Daoy (cell line): Measurements from ENCODE around the gene UBR3. TPM values are rescaled to one million over a fixed set of nuclear protein-coding genes. Genes with fewer than 3 reads are reported as not detected.
"Not testable (repeated sequence)": the region's sequence is repeated elsewhere in the genome, so short reads cannot be mapped to it uniquely, and the experiment has no call there.

Experiments used
- DNase-seq: peaks from one replicate; pipeline ENCODE4 v3.0.0-alpha.2; 2015; ENCODE audit warnings: low read depth
- total RNA-seq: library from RNA; depleted of rRNA; stranded (reverse); fragments of >200 nt; shearing (Covaris generic); gene quantifications from 2 replicates; pipeline ENCODE4 v1.2.3, GENCODE V29; 2014

Gene UBR3
- total RNA-seq, 1 experiment from 2014 or later = 19.7 TPM

DNA sequence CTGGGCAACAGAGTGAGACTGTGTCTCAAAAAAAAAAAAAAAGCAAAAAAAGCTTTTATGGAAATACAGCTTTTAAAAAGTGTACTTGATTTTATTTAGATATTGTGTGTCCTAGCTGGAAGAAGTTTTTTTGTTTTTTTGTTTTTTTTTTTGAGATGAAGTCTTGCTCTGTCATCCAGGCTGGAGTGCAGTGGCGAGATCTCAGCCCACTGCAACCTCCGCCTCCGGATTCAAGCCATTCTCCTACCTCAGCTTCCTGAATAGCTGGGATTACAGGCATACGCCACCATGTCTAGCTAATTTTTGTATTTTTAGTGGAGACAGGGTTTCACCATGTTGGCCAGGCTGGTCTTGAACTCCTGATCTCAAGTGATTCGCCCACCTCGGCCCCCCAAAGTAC is 39.0 kb downstream of the UBR3 start:
- not testable (repeated sequence) for DNase-seq

- no peak for DNase-seq
Observed at GRCh38 chr2:169867579-169867978, 40.3 kb downstream of the UBR3 start.

DNA sequence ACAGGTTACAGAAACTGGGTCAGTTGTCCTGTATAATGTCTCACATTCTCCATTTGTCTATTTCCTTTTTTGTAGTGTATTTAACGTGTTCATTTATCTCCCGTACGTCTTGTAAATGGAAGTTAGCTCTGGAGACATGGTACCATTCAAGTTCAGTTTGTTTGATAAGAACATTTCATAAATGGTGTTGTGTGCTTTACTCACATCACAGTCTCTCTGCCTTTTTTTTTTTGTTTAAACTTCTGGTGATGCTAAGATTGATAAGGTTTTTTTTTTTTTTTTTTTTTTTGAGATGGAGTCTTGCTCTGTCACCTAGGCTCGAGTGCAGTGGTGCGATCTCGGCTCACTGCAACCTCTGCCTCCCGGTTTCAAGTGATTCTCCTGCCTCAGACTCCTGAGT is 41.7 kb downstream of the UBR3 start:
- no peak for DNase-seq

- not testable (repeated sequence) for DNase-seq
Observed at GRCh38 chr2:169871369-169871768, 44.1 kb downstream of the UBR3 start.

- no peak for DNase-seq
Observed at GRCh38 chr2:169871994-169872393, 44.7 kb downstream of the UBR3 start.

- no peak for DNase-seq
Observed at GRCh38 chr2:169877398-169877797, 50.1 kb downstream of the UBR3 start.

DNA sequence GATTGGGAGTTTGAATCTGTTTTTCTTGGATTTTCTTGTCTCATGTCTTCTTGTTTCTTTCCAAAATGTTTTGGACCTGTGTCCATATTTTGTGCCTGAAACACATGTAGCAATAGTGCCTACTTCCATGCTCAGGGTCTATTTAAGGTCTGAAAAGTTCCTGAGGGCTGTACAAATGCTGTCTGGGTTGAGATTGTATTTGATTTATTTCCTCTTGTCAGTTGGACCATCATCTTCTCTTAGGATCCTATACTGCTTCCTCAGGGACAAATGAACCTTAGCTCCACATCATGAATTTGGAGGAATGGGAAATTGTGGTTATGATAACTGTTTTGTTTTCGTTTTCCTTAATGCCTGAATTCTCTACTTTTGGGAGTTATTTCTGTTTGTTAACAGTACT is 59.9 kb downstream of the UBR3 start:
- no peak for DNase-seq

- DNase-seq = no peak
Observed at GRCh38 chr2:169891593-169892298, 64.5 kb downstream of the UBR3 start.

DNA sequence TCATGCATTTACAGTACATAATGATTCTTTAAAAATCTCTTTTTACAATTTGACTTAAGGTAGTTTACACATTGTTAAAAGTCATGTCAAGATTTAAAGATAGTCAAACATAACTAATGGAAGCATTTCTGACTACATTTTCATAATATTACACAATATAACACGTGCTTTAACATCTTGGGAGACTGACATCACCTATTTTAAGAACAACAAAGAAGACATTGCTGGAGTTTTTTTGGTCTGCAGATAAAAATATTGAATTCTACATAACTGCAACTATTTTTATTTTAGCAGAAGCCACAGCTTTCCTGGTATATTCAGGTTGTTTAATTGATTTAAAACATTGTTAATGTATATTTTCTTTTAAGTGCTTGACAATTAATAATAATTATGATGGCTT is 65.7 kb downstream of the UBR3 start:
- no peak for DNase-seq

GRCh38 chr2:169895294-169895985 is 68.2 kb downstream of the UBR3 start:
- DNase-seq = no peak

DNA sequence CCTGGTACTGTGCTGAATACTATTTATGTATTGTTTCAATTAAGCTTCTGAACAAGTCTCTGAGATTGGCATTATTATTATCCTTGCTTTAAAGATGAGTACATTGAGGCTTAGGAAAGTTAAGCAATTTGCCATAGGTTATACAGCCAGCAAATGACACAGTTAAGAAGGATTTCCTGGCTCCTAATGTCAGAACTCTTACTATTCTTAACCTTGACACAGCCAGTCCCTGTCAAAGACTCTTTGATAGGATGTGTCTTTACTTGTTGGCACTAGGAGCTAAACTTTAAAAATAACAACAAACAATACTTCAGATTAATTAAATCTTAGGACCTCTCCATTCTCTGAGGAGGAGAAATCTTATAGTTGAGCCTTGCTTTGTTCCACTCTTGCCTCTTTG is 70.6 kb downstream of the UBR3 start:
- DNase-seq = no peak

- DNase-seq = not testable (repeated sequence)
Observed at GRCh38 chr2:169900103-169900502, 72.8 kb downstream of the UBR3 start.

- no peak for DNase-seq
Observed at GRCh38 chr2:169900686-169901085, 73.4 kb downstream of the UBR3 start.

GRCh38 chr2:169906731-169907130 is 79.5 kb downstream of the UBR3 start:
- no peak for DNase-seq

GRCh38 chr2:169909376-169909775 is 82.1 kb downstream of the UBR3 start:
- no peak for DNase-seq

GRCh38 chr2:169910109-169910799 is 83.0 kb downstream of the UBR3 start:
- no peak for DNase-seq

GRCh38 chr2:169911119-169911518 is 83.9 kb downstream of the UBR3 start:
- DNase-seq = no peak

DNA sequence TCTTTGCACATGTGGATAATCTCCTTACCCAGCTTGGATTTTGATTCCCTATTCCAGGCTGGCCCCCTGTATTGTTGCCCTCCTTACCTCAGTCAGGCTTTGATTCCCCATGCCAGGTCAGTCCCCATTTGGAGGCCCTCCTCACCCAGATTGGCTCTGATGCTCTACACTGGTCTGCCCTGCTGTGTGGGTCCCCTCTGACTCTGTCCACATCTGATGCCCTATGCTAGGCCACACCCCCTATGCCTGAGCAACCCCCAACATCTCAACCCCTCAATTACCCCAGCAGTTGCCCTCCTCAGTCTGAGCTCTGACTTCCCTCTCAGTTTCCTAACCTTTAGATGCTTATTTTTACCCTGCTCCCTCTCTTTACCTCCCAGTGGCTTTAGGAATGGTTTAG is 89.4 kb downstream of the UBR3 start:
- no peak for DNase-seq

DNA sequence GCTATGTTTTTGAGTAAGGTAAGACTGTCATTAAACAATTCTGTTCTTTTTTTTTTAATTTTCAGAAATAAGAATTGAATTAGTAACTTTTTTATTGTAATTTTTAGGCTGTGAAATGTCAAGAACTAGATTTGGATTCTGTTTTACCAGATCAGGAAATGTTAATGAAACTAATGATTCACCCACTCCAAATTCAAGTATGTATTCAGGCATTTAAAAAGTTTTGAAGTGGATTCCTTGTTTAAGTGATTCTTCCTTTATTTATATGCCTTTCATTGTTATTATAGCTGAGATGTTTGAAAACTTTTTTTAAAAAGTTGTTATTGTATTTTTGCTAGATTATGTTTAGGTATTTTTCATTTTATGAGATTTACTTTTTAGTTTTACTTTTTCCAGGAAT is 96.7 kb downstream of the UBR3 start:
- DNase-seq = no peak

DNA sequence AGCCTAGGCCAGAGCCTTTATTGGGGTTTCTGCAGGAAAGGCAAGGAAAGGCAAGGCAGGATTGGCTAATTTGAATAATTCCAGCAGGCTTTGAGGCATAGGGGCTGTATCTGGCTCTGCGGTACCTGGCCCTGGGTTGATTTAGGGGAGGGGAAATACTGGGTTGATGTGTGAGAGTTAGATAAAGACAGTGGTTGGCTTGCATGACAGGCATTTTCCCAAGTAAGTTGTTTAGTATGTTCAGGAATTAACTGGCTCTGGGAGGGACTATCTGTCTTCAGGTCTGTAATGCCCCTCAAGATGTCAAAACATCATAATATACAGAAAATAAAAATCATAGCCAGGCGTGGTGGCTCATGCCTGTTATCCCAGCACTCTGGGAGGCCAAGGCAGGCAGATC is 98.7 kb downstream of the UBR3 start:
- DNase-seq = no peak

GRCh38 chr2:169928463-169928864 is 101.2 kb downstream of the UBR3 start:
- DNase-seq = peak; percentile 11

DNA sequence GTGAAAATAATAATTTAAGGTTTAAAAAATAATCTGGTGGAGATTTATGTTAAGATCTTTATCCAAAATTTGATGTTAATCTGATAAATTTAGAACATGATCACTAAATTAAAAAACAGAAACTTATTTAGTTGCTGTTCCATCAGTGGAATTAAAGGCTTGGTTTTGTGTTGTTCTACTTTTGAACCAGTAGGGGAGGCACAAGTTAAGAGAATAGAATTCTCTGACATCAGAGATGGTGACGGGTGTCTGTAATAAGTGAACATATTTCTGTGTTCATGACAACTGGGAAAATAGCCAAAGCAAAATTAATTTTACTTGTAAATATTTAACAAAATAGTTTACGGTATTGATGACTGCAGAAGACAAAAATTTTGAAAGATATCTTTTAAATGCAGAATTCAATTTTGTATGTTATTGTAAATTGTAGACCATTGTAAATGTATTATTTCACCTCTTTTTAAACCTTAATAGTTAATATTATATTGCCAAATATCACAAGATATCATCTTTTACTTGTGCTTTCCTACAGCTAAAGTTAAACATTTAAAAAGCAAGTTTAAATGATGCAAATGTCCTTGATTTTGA is 106.0 kb downstream of the UBR3 start:
- peak; percentile 7 for DNase-seq

DNA sequence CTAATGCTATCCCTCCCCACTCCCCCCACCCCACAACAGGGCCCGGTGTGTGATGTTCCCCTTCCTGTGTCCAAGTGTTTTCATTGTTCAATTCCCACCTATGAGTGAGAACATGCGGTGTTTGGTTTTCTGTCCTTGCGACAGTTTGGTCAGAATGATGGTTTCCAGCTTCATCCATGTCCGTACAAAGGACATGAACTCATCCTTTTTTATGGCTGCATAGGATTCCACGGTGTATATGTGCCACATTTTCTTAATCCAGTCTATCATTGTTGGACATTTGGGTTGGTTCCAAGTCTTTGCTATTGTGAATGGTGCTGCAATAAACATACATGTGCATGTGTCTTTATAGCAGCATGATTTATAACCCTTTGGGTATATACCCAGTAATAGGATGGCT is 109.4 kb downstream of the UBR3 start:
- DNase-seq = not testable (repeated sequence)
